HG02840 (cell line): ENCODE measurements around the gene PRSS38.

Experiments used
- ATAC-seq: cut with Tn5 transposase; IDR thresholded peaks from one replicate; pipeline ENCODE4 v1.9.1; 2021; ENCODE audit warnings: mild to moderate bottlenecking, moderate library complexity, moderate number of reproducible peaks; ENCODE audit not compliant: unreplicated experiment, low FRiP score

The PRSS38 gene

GRCh38 chr1:227778401-227778947 lies 37.0 kb upstream of the PRSS38 start:
- no peak for ATAC-seq

- no peak for ATAC-seq
These were observed 36.4 kb upstream of the PRSS38 start for GRCh38 chr1:227779021-227779441.

GRCh38 chr1:227779685-227780084 lies 35.8 kb upstream of the PRSS38 start:
- ATAC-seq, result no peak

GRCh38 chr1:227780101-227781044 lies 35.1 kb upstream of the PRSS38 start:
- no peak for ATAC-seq

GRCh38 chr1:227781314-227781930 lies 34.1 kb upstream of the PRSS38 start:
- no peak for ATAC-seq

- no peak for ATAC-seq
These were observed 33.2 kb upstream of the PRSS38 start for GRCh38 chr1:227782226-227782625.

GRCh38 chr1:227785094-227785804 lies 30.2 kb upstream of the PRSS38 start:
- ATAC-seq, result no peak

- ATAC-seq, result no peak
These were observed 29.4 kb upstream of the PRSS38 start for GRCh38 chr1:227785805-227786671.

GRCh38 chr1:227786673-227787512 lies 28.6 kb upstream of the PRSS38 start:
- no peak for ATAC-seq

GRCh38 chr1:227787513-227788270 lies 27.8 kb upstream of the PRSS38 start:
- peak; percentile 95 for ATAC-seq

GRCh38 chr1:227788271-227789083 lies 27.0 kb upstream of the PRSS38 start:
- ATAC-seq, result peak; percentile 50

GRCh38 chr1:227789084-227790033 lies 26.1 kb upstream of the PRSS38 start:
- ATAC-seq, result no peak

- ATAC-seq, result no peak
These were observed 25.5 kb upstream of the PRSS38 start for GRCh38 chr1:227790034-227790400.

- ATAC-seq, result no peak
These were observed 24.6 kb upstream of the PRSS38 start for GRCh38 chr1:227790868-227791267.

- no peak for ATAC-seq
These were observed 23.9 kb upstream of the PRSS38 start for GRCh38 chr1:227791425-227792143.
